Caco-2 (cell line): ENCODE data around the gene TIAM1. TPM values are rescaled to one million over a fixed set of nuclear protein-coding genes. Genes with fewer than 3 reads are reported as not detected.

ENCODE experiments used
- BruUV-seq: library from RNA; stranded (reverse); fragments of 400-500 nt; replicated peaks from 2 replicates; lab custom pipeline; 2021; lab: Mats Ljungman, UMichigan
- CTCF ChIA-PET: fragments of 300-600 bp; sonication (Branson Sonifier 250); formaldehyde crosslinking; loops from one replicate; lab custom pipeline; 2022; ENCODE audit warnings: antibody characterized with exemption; lab: Charles Lee
- POLR2A ChIA-PET: fragments of 300-600 bp; sonication (Branson Sonifier 250); formaldehyde crosslinking; loops from one replicate; lab custom pipeline; 2022; ENCODE audit warnings: antibody characterized with exemption; lab: Charles Lee
- DNase-seq, 2 experiments: peaks; one replicate each; pipeline versions ENCODE4 v3.0.0 to v3.0.0-alpha.2; 2020 to 2022
- H3K27me3 ChIP-seq: replicated peaks from 2 replicates; pipeline ENCODE4 v1.6.0; 2011; ENCODE audit warnings: low read length; ENCODE audit not compliant: control insufficient read depth, insufficient read depth
- H3K36me3 ChIP-seq: 2 replicates; pipeline ENCODE4 v1.5.1; 2011; ENCODE audit warnings: low read length; ENCODE audit not compliant: control insufficient read depth, insufficient read depth
- H3K4me1 ChIP-seq: fragments of 250-450 bp; sonication (Bioruptor Pico); 2 replicates; pipeline ENCODE4 v1.5.1; 2020; ENCODE audit warnings: mild to moderate bottlenecking
- H3K4me3 ChIP-seq: 2 replicates; pipeline ENCODE4 v1.5.1; 2011; ENCODE audit warnings: low read depth, mild to moderate bottlenecking, control low read depth, low read length
- H3K9me3 ChIP-seq: fragments of 250-450 bp; sonication (Bioruptor Pico); 2 replicates; pipeline ENCODE4 v1.5.1; 2020; ENCODE audit warnings: mild to moderate bottlenecking, moderate library complexity
- H3K27ac Mint-ChIP-seq: one replicate; pipeline ENCODE4 v1.8.0; 2022; ENCODE audit warnings: mixed read lengths; ENCODE audit not compliant: unreplicated experiment
- H3K27me3 Mint-ChIP-seq: one replicate; pipeline ENCODE4 v1.8.0; 2022; ENCODE audit warnings: mixed read lengths; ENCODE audit not compliant: insufficient read depth, unreplicated experiment
- H3K36me3 Mint-ChIP-seq: one replicate; pipeline ENCODE4 v1.8.0; 2022; ENCODE audit warnings: mild to moderate bottlenecking, mixed read lengths; ENCODE audit not compliant: insufficient read depth, unreplicated experiment
- H3K4me1 Mint-ChIP-seq: one replicate; pipeline ENCODE4 v1.8.0; 2022; ENCODE audit warnings: low read depth, mixed read lengths; ENCODE audit not compliant: unreplicated experiment
- H3K4me3 Mint-ChIP-seq: one replicate; pipeline ENCODE4 v1.8.0; 2022; ENCODE audit warnings: mild to moderate bottlenecking, moderate library complexity, mixed read lengths; ENCODE audit not compliant: unreplicated experiment
- H3K9me3 Mint-ChIP-seq: one replicate; pipeline ENCODE4 v1.8.0; 2022; ENCODE audit warnings: mixed read lengths; ENCODE audit not compliant: unreplicated experiment
- CTCF ChIP-seq, 2 experiments: fragments of 200-600 bp in 1 of 2; IDR thresholded peaks; 1 replicate in 1 of 2; 2 replicates in 1 of 2; pipeline versions ENCODE4 v1.5.1 to v1.8.0; 2011 to 2022; ENCODE audit warnings: antibody characterized with exemption in 1 of 2, control low read depth in 1 of 2, inconsistent platforms in 1 of 2, low read depth in 1 of 2, low read length in 1 of 2, mild to moderate bottlenecking in 1 of 2, moderate library complexity in 1 of 2; ENCODE audit not compliant: insufficient read depth in 1 of 2, severe bottlenecking in 1 of 2, unreplicated experiment in 1 of 2
- intact Hi-C: fragments of 100-400 bp; cut with micrococcal nuclease; formaldehyde crosslinking; loops from one replicate; pipeline ENCODE4 v1.10.0; 2022; ENCODE audit not compliant: unreplicated experiment
- total RNA-seq: library from RNA; stranded (reverse); gene quantifications from 2 replicates; pipeline ENCODE4 v1.2.3, GENCODE V29; 2022

The TIAM1 gene
- total RNA-seq, 1 experiment from 2014 or later, result 5.2 TPM

DNA sequence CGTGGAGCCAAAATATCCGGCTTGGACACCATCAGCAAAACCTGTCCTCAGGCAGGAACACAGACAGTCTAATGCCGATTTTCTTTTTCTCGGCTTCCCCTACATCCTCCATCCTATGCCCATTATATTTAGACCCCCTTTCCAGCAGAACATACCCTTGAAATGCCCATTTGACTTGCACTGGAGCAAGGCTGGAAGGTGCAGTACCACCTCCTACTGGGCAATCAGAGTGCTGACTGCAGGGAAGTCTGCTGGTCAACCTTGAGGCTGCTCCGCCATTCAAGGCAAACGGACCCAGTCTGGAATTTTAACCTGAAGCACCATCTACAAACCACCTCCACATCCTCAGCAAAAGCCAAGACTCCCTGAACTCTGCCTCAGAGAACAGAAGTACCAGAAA lies 79.5 kb downstream of the TIAM1 start:
- no TSS peak for BruUV-seq
- H3K4me1 Mint-ChIP-seq, result no peaks in the 10 kb centered on the region
- DNase-seq, result no peak

GRCh38 chr21:31262728-31263127 lies 81.3 kb downstream of the TIAM1 start:
- H3K4me3 Mint-ChIP-seq, result no peak overlapping the region
- H3K27ac Mint-ChIP-seq, result no peak overlapping the region
- no peaks in the 10 kb centered on the region for H3K36me3 ChIP-seq
- H3K4me1 ChIP-seq, result no peaks in the 10 kb centered on the region
- no TSS peak for BruUV-seq
- H3K4me1 Mint-ChIP-seq, result no peaks in the 10 kb centered on the region
- DNase-seq, result no peak
- no peaks in the 10 kb centered on the region for H3K9me3 Mint-ChIP-seq
- no peak for TF ChIP-seq CTCF (IDR thresholded peaks at IDR 0.05; ENCODE audit: insufficient read depth in 1 of 2, low read depth in 1 of 2, low read length in 1 of 2, severe bottlenecking in 1 of 2, unreplicated experiment in 1 of 2)
- intact Hi-C loops, result no loop called here
- CTCF ChIA-PET, result no interaction called here
- no peaks in the 10 kb centered on the region for H3K36me3 Mint-ChIP-seq
- no peaks in the 10 kb centered on the region for H3K27me3 Mint-ChIP-seq
- POLR2A ChIA-PET, result no interaction called here
- no peaks in the 10 kb centered on the region for H3K9me3 ChIP-seq
- H3K4me3 ChIP-seq, result no peak overlapping the region
- H3K27me3 ChIP-seq, result no peaks in the 10 kb centered on the region

More for the DNA sequence above, 79.5 kb downstream of the TIAM1 start:
- intact Hi-C loops, result no loop called here
- H3K9me3 Mint-ChIP-seq, result no peaks in the 10 kb centered on the region
- ChIA-PET CTCF (no interaction called here), POLR2A (no interaction called here)
- H3K36me3 Mint-ChIP-seq, result no peaks in the 10 kb centered on the region
- Histone ChIP-seq H3K36me3 (no peaks in the 10 kb centered on the region), H3K27me3 (no peaks in the 10 kb centered on the region), H3K4me1 (no peaks in the 10 kb centered on the region), H3K9me3 (no peaks in the 10 kb centered on the region), H3K4me3 (no peak overlapping the region)
- H3K27ac Mint-ChIP-seq, result no peak overlapping the region
- no peak overlapping the region for H3K4me3 Mint-ChIP-seq
- TF ChIP-seq CTCF (IDR thresholded peaks at IDR 0.05; ENCODE audit: insufficient read depth in 1 of 2, low read depth in 1 of 2, low read length in 1 of 2, severe bottlenecking in 1 of 2, unreplicated experiment in 1 of 2), result no peak
- no peaks in the 10 kb centered on the region for H3K27me3 Mint-ChIP-seq

GRCh38 chr21:31261759-31262158 lies 82.3 kb downstream of the TIAM1 start:
- no peaks in the 10 kb centered on the region for H3K36me3 Mint-ChIP-seq
- Histone ChIP-seq H3K9me3 (no peaks in the 10 kb centered on the region), H3K4me1 (no peaks in the 10 kb centered on the region), H3K4me3 (no peak overlapping the region), H3K36me3 (no peaks in the 10 kb centered on the region), H3K27me3 (no peaks in the 10 kb centered on the region)
- intact Hi-C loops, result no loop called here
- DNase-seq, result no peak
- no peak for TF ChIP-seq CTCF (IDR thresholded peaks at IDR 0.05; ENCODE audit: insufficient read depth in 1 of 2, low read depth in 1 of 2, low read length in 1 of 2, severe bottlenecking in 1 of 2, unreplicated experiment in 1 of 2)
- CTCF ChIA-PET, result interaction anchor here (0.6 kb wide), 1 partner anchor 1227 kb away, joined by 4 read pairs; no protein-coding TSS in a partner anchor
- POLR2A ChIA-PET, result no interaction called here
- no peaks in the 10 kb centered on the region for H3K4me1 Mint-ChIP-seq
- no TSS peak for BruUV-seq
- H3K4me3 Mint-ChIP-seq, result no peak overlapping the region
- no peak overlapping the region for H3K27ac Mint-ChIP-seq
- H3K27me3 Mint-ChIP-seq, result no peaks in the 10 kb centered on the region
- no peaks in the 10 kb centered on the region for H3K9me3 Mint-ChIP-seq
